NCI-H2081 (cell line): ENCODE results near the gene LYPD3.

Experiments
- DNase-seq, 2 experiments: peaks; one replicate each; lab custom pipeline; 2025; lab: John Stamatoyannopoulos, UW

The LYPD3 gene

GRCh38 chr19:43485951-43486350 lies 20.5 kb upstream of the LYPD3 start:
- no peak for DNase-seq

GRCh38 chr19:43483281-43483680 lies 17.9 kb upstream of the LYPD3 start:
- DNase-seq = no peak

- DNase-seq = no peak
These were observed 16.8 kb upstream of the LYPD3 start for GRCh38 chr19:43482193-43482592.

- no peak for DNase-seq
These were observed 16.3 kb upstream of the LYPD3 start for GRCh38 chr19:43481701-43482100.

GRCh38 chr19:43480574-43480973 lies 15.2 kb upstream of the LYPD3 start:
- DNase-seq = no peak

GRCh38 chr19:43479961-43480561 lies 14.7 kb upstream of the LYPD3 start:
- no peak for DNase-seq

GRCh38 chr19:43479226-43479625 lies 13.8 kb upstream of the LYPD3 start:
- no peak for DNase-seq

- no peak for DNase-seq
These were observed 12.9 kb upstream of the LYPD3 start for GRCh38 chr19:43478323-43478722.

GRCh38 chr19:43476606-43477005 lies 11.2 kb upstream of the LYPD3 start:
- DNase-seq = no peak

GRCh38 chr19:43474986-43475705 lies 9.7 kb upstream of the LYPD3 start:
- DNase-seq = peak; percentile 88 to 89

GRCh38 chr19:43474487-43474886 lies 9.1 kb upstream of the LYPD3 start:
- no peak for DNase-seq

- DNase-seq = no peak
These were observed 5.7 kb upstream of the LYPD3 start for GRCh38 chr19:43471091-43471490.

GRCh38 chr19:43470288-43470687 lies 4.9 kb upstream of the LYPD3 start:
- DNase-seq = no peak

- DNase-seq = no peak
These were observed 3.7 kb upstream of the LYPD3 start for GRCh38 chr19:43469160-43469480.

GRCh38 chr19:43468354-43469159 lies 3.1 kb upstream of the LYPD3 start:
- no peak for DNase-seq

- DNase-seq = no peak
These were observed 2.3 kb upstream of the LYPD3 start for GRCh38 chr19:43467730-43468129.

GRCh38 chr19:43467276-43467675 lies 1.9 kb upstream of the LYPD3 start:
- no peak for DNase-seq

- DNase-seq = no peak
These were observed 1.4 kb upstream of the LYPD3 start for GRCh38 chr19:43466793-43467192.

- DNase-seq = no peak
These were observed 1.2 kb downstream of the LYPD3 start for GRCh38 chr19:43464134-43464775.

GRCh38 chr19:43463381-43464133 lies 1.9 kb downstream of the LYPD3 start:
- peak; percentile 82 to 93 for DNase-seq

- DNase-seq = no peak
These were observed 2.5 kb downstream of the LYPD3 start for GRCh38 chr19:43462785-43463380.

GRCh38 chr19:43462383-43462782 lies 3.0 kb downstream of the LYPD3 start:
- no peak for DNase-seq
